Liver (tissue), 9 donors: Measurements from ENCODE around the gene IGF2BP3. TPM values are rescaled to one million over a fixed set of nuclear protein-coding genes. Genes with fewer than 3 reads are reported as not detected.

ENCODE experiments used
- DNase-seq: peaks from one replicate; pipeline ENCODE4 v3.0.0-alpha.2; 2017; ENCODE audit warnings: low spot score
- H3K27ac ChIP-seq, 2 donors: one replicate each; pipeline ENCODE4 v1.7.0; 2013; ENCODE audit warnings: inconsistent platforms in 2 of 2, low read length in 2 of 2, control low read depth in 1 of 2, low read depth in 1 of 2, mild to moderate bottlenecking in 1 of 2
- H3K27me3 ChIP-seq, 4 donors: one replicate each; pipeline versions ENCODE4 v1.6.1 to v1.7.0; 2013; ENCODE audit warnings: low read length in 3 of 4, inconsistent platforms in 1 of 4, mild to moderate bottlenecking in 1 of 4, moderate library complexity in 1 of 4; ENCODE audit not compliant: control insufficient read depth in 4 of 4, insufficient read depth in 4 of 4
- H3K36me3 ChIP-seq, 4 donors: one replicate each; pipeline versions ENCODE4 v1.6.1 to v1.7.0; 2013; ENCODE audit warnings: low read length in 3 of 4, mild to moderate bottlenecking in 3 of 4, low read depth in 1 of 4, moderate library complexity in 1 of 4; ENCODE audit not compliant: control insufficient read depth in 4 of 4, insufficient read depth in 3 of 4
- H3K4me1 ChIP-seq, 4 donors: one replicate each; pipeline versions ENCODE4 v1.6.1 to v1.7.0; 2013; ENCODE audit warnings: low read length in 3 of 4, mild to moderate bottlenecking in 3 of 4, moderate library complexity in 1 of 4; ENCODE audit not compliant: control insufficient read depth in 4 of 4, insufficient read depth in 4 of 4
- H3K4me3 ChIP-seq, 3 donors: one replicate each; pipeline versions ENCODE4 v1.6.1 to v1.7.0; 2013; ENCODE audit warnings: low read length in 3 of 3, control low read depth in 1 of 3, low read depth in 1 of 3, mild to moderate bottlenecking in 1 of 3
- H3K9ac ChIP-seq, 2 donors: one replicate each; pipeline ENCODE4 v1.7.0; 2013; ENCODE audit warnings: low read length in 2 of 2, mild to moderate bottlenecking in 2 of 2, moderate library complexity in 2 of 2, control low read depth in 1 of 2, low read depth in 1 of 2
- H3K9me3 ChIP-seq, 4 donors: one replicate each; pipeline versions ENCODE4 v1.6.1 to v1.7.0; 2013; ENCODE audit warnings: low read length in 3 of 4; ENCODE audit not compliant: control insufficient read depth in 4 of 4
- CTCF ChIP-seq: fragments of 150-350 bp; IDR thresholded peaks from 2 replicates; pipeline ENCODE4 v1.5.1; 2017; ENCODE audit warnings: improper control_type of control experiment, low read depth, low read length; ENCODE audit not compliant: missing input control
- EGR1 ChIP-seq, 2 donors: IDR thresholded peaks; 2 replicates each; pipeline ENCODE4 v1.6.1; 2016 to 2018; ENCODE audit warnings: antibody characterized with exemption in 2 of 2, low read depth in 2 of 2
- FOXA1 ChIP-seq: IDR thresholded peaks from 2 replicates; pipeline ENCODE4 v1.6.1; 2016; ENCODE audit warnings: antibody characterized with exemption
- GABPA ChIP-seq, 2 donors: IDR thresholded peaks in 1 of 2; conservative IDR thresholded peaks in 1 of 2; 2 replicates each; pipeline ENCODE4 v1.6.1; 2016; ENCODE audit warnings: antibody characterized with exemption in 2 of 2, mild to moderate bottlenecking in 1 of 2, moderate library complexity in 1 of 2
- HNF4A ChIP-seq, 2 donors: conservative IDR thresholded peaks; 2 replicates each; pipeline ENCODE4 v1.6.1; 2016; ENCODE audit warnings: antibody characterized with exemption in 2 of 2, mild to moderate bottlenecking in 2 of 2
- HNF4G ChIP-seq: IDR thresholded peaks from 2 replicates; pipeline ENCODE4 v1.6.1; 2016; ENCODE audit warnings: antibody characterized with exemption
- JUND ChIP-seq, 2 donors: IDR thresholded peaks; 2 replicates each; pipeline ENCODE4 v1.6.1; 2016; ENCODE audit warnings: antibody characterized with exemption in 2 of 2
- NR2F2 ChIP-seq: IDR thresholded peaks from 2 replicates; pipeline ENCODE4 v1.6.1; 2016; ENCODE audit warnings: antibody characterized with exemption
- RAD21 ChIP-seq, 2 donors: IDR thresholded peaks; 2 replicates each; pipeline ENCODE4 v1.6.1; 2016; ENCODE audit warnings: antibody characterized with exemption in 2 of 2, mild to moderate bottlenecking in 2 of 2
- REST ChIP-seq: IDR thresholded peaks from 2 replicates; pipeline ENCODE4 v1.6.1; 2016; ENCODE audit warnings: antibody characterized with exemption, mild to moderate bottlenecking
- RXRA ChIP-seq, 2 donors: IDR thresholded peaks; 2 replicates each; pipeline ENCODE4 v1.6.1; 2017 to 2018; ENCODE audit warnings: antibody characterized with exemption in 2 of 2, mild to moderate bottlenecking in 1 of 2
- SP1 ChIP-seq: IDR thresholded peaks from 2 replicates; pipeline ENCODE4 v1.6.1; 2018; ENCODE audit warnings: antibody characterized with exemption, mild to moderate bottlenecking
- YY1 ChIP-seq: IDR thresholded peaks from 2 replicates; pipeline ENCODE4 v1.6.1; 2016; ENCODE audit warnings: antibody characterized with exemption, mild to moderate bottlenecking
- ZBTB33 ChIP-seq: IDR thresholded peaks from 2 replicates; pipeline ENCODE4 v1.6.1; 2016; ENCODE audit warnings: antibody characterized with exemption
- WGBS: extraction: QIAGEN DNeasy Blood & Tissue Kit; methylation state at CpG from one replicate; pipeline ENCODE4 v1.1.7; 2013; 5-methylcytosine and 5-hydroxymethylcytosine counted together
- polyA plus RNA-seq, 2 donors: library from polyadenylated mRNA; stranded (reverse) in 1 of 2; unstranded in 1 of 2; fragments of 200-250 nt in 1 of 2; fragments of >200 nt in 1 of 2; fragmentation: Nextera tagmentation in 1 of 2; extraction: Ambion mirVana in 1 of 2; gene quantifications; one replicate each; pipeline versions ENCODE4 v1.2.1 to v1.2.3, GENCODE V29; 2013 to 2015
- total RNA-seq, 2 donors: library from RNA; depleted of rRNA; stranded (reverse); fragments of >200 nt; gene quantifications; one replicate each; pipeline ENCODE4 v1.2.3, GENCODE V29; 2014
- TF ChIP-seq, protein P1 (sequence below): IDR thresholded peaks from 2 replicates; pipeline ENCODE4 v1.6.1; 2016; ENCODE audit warnings: antibody characterized with exemption
- TF ChIP-seq, protein P2 (sequence below): IDR thresholded peaks from 2 replicates; pipeline ENCODE4 v1.6.1; 2016; ENCODE audit warnings: antibody characterized with exemption
- donor health status: healthy.
- donor health status: healthy.
- donor health status: healthy.
- donor health status: healthy.
- donor health status: healthy.

The IGF2BP3 gene
- total and polyA plus RNA-seq, 4 donors: 0.17 to 28.4 (median 0.23) TPM; not detected in 1

- Histone ChIP-seq H3K36me3 (peaks cover 8 to 23% (median 18%) of the 10 kb centered on the region in 4 donors), H3K9me3 (no peaks in the 10 kb centered on the region), H3K27me3 (no peaks in the 10 kb centered on the region), H3K27ac (no peak overlapping the region), H3K4me1 (peaks cover 0 to 10% (median 3%) of the 10 kb centered on the region in 4 donors), H3K9ac (no peak overlapping the region), H3K4me3 (no peak overlapping the region)
- 96% methylated on average over 2 of the region's 2 CpGs for WGBS
- TF ChIP-seq JUND (IDR thresholded peaks at IDR 0.05): no peak
- no peak for TF ChIP-seq CTCF
- TF ChIP-seq ZBTB33: no peak
- TF ChIP-seq, protein P1, sequence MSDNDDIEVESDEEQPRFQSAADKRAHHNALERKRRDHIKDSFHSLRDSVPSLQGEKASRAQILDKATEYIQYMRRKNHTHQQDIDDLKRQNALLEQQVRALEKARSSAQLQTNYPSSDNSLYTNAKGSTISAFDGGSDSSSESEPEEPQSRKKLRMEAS: no peak
- no peak for TF ChIP-seq SP1
- no peak for TF ChIP-seq RXRA (IDR thresholded peaks at IDR 0.05)
- no peak for DNase-seq
These were observed 163.3 kb downstream of the IGF2BP3 start for GRCh38 chr7:23306936-23307521.

- TF ChIP-seq, protein P2, sequence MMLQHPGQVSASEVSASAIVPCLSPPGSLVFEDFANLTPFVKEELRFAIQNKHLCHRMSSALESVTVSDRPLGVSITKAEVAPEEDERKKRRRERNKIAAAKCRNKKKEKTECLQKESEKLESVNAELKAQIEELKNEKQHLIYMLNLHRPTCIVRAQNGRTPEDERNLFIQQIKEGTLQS: no peak
- TF ChIP-seq RXRA (IDR thresholded peaks at IDR 0.05): no peak
- no peak for TF ChIP-seq YY1
- no peak for TF ChIP-seq JUND (IDR thresholded peaks at IDR 0.05)
- no peak for TF ChIP-seq EGR1 (IDR thresholded peaks at IDR 0.05; ENCODE audit: low read depth in 2 of 2)
- no peak for TF ChIP-seq HNF4A (conservative IDR thresholded peaks at IDR 0.05)
- no peak for TF ChIP-seq HNF4G
- no peak for TF ChIP-seq REST
- TF ChIP-seq SP1: no peak
- TF ChIP-seq ZBTB33: no peak
- no peak for TF ChIP-seq CTCF
- TF ChIP-seq NR2F2: no peak
- TF ChIP-seq GABPA (IDR thresholded peaks at IDR 0.05 in 1 of 2, conservative IDR thresholded peaks at IDR 0.05 in 1 of 2): no peak
- TF ChIP-seq RAD21 (IDR thresholded peaks at IDR 0.05): no peak
- TF ChIP-seq FOXA1: no peak
- Histone ChIP-seq H3K36me3 (peaks cover 0 to 9% (median 4%) of the 10 kb centered on the region in 4 donors), H3K4me3 (peak overlapping the region; percentile 68 to 100 (median 99)), H3K9ac (peak overlapping the region; percentile 63 to 99), H3K4me1 (peaks cover 6 to 26% (median 19%) of the 10 kb centered on the region in 4 donors), H3K27ac (peak overlapping the region; percentile 85 to 90), H3K27me3 (no peaks in the 10 kb centered on the region), H3K9me3 (no peaks in the 10 kb centered on the region)
- peak; percentile 35 for DNase-seq
- WGBS: 10% methylated on average over 12 of the region's 12 CpGs
These were observed 170.5 kb downstream of the IGF2BP3 start for GRCh38 chr7:23299770-23300300.
